ENCODE results near the gene TMPRSS13.

GRCh38 chr11:117918366-117919255, 10.6 kb downstream of the TMPRSS13 start:
- no peak for TF ChIP-seq MAX (IDR thresholded peaks at IDR 0.05)
- TF ChIP-seq POLR2A (IDR thresholded peaks at IDR 0.05; ENCODE audit: low read length), result no peak
- no peak for TF ChIP-seq CTCF (IDR thresholded peaks at IDR 0.05)
- no peak for TF ChIP-seq FOSL2 (IDR thresholded peaks at IDR 0.05)
- TF ChIP-seq FOSL2 (CRISPR knock-in tag; IDR thresholded peaks at IDR 0.05), result no peak
- TF ChIP-seq CHD2 (IDR thresholded peaks at IDR 0.05; ENCODE audit: low read length, partially characterized antibody), result no peak
- TF ChIP-seq EP300 (IDR thresholded peaks at IDR 0.05), result no peak
- TF ChIP-seq RFX5 (IDR thresholded peaks at IDR 0.05), result no peak
- TF ChIP-seq RAD21 (conservative IDR thresholded peaks at IDR 0.05 in 1 of 2, IDR thresholded peaks at IDR 0.05 in 1 of 2), result no peak
- TF ChIP-seq EHMT2 (IDR thresholded peaks at IDR 0.05; ENCODE audit: low read depth), result no peak
- no peak for TF ChIP-seq ESRRA (IDR thresholded peaks at IDR 0.05; ENCODE audit: borderline replicate concordance, low read length)
- TF ChIP-seq USF2 (IDR thresholded peaks at IDR 0.05), result no peak

All from A549 (cell line).